Brain microvascular endothelial cell (primary cell): Measurements from ENCODE around the gene SNTG2.

Experiments
- DNase-seq: peaks from one replicate; pipeline ENCODE4 v3.0.0-alpha.2; 2020
- H3K27ac ChIP-seq: fragments of 250-450 bp; sonication (Bioruptor Pico); 2 replicates; pipeline ENCODE4 v1.5.1; 2020; ENCODE audit warnings: mild to moderate bottlenecking, moderate library complexity
- H3K27me3 ChIP-seq: fragments of 250-450 bp; sonication (Bioruptor Pico); replicated peaks from 2 replicates; pipeline ENCODE4 v1.5.1; 2020; ENCODE audit warnings: mild to moderate bottlenecking
- H3K36me3 ChIP-seq: fragments of 250-450 bp; sonication (Bioruptor Pico); replicated peaks from 2 replicates; pipeline ENCODE4 v1.5.1; 2020; ENCODE audit warnings: mild to moderate bottlenecking
- H3K4me3 ChIP-seq: 2 replicates; pipeline ENCODE4 v1.5.1; 2011; ENCODE audit warnings: low read depth, mild to moderate bottlenecking, control low read depth, low read length, moderate library complexity
- in situ Hi-C: cut with HindIII; loops from 2 replicates; pipeline ENCODE4 v1.10.0; 2017; ENCODE audit warnings: low sequenced_read_pairs, low pct_ligation_motif_present
- TF ChIP-seq, protein P1 (sequence below): IDR thresholded peaks from 2 replicates; pipeline ENCODE4 v1.5.1; 2011; ENCODE audit warnings: low read depth, mild to moderate bottlenecking, moderate library complexity, low read length, control low read depth, inconsistent platforms; ENCODE audit errors: missing control alignments

The SNTG2 gene

GRCh38 chr2:1283871-1284270 is 333.2 kb downstream of the SNTG2 start:
- H3K36me3 ChIP-seq: no peaks in the 10 kb centered on the region
- no peaks in the 10 kb centered on the region for H3K27me3 ChIP-seq
- DNase-seq: no peak
- in situ Hi-C loops: no loop called here
- no peak overlapping the region for H3K27ac ChIP-seq
- H3K4me3 ChIP-seq: no peak overlapping the region
- TF ChIP-seq, protein P1, sequence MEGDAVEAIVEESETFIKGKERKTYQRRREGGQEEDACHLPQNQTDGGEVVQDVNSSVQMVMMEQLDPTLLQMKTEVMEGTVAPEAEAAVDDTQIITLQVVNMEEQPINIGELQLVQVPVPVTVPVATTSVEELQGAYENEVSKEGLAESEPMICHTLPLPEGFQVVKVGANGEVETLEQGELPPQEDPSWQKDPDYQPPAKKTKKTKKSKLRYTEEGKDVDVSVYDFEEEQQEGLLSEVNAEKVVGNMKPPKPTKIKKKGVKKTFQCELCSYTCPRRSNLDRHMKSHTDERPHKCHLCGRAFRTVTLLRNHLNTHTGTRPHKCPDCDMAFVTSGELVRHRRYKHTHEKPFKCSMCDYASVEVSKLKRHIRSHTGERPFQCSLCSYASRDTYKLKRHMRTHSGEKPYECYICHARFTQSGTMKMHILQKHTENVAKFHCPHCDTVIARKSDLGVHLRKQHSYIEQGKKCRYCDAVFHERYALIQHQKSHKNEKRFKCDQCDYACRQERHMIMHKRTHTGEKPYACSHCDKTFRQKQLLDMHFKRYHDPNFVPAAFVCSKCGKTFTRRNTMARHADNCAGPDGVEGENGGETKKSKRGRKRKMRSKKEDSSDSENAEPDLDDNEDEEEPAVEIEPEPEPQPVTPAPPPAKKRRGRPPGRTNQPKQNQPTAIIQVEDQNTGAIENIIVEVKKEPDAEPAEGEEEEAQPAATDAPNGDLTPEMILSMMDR: no peak

DNA sequence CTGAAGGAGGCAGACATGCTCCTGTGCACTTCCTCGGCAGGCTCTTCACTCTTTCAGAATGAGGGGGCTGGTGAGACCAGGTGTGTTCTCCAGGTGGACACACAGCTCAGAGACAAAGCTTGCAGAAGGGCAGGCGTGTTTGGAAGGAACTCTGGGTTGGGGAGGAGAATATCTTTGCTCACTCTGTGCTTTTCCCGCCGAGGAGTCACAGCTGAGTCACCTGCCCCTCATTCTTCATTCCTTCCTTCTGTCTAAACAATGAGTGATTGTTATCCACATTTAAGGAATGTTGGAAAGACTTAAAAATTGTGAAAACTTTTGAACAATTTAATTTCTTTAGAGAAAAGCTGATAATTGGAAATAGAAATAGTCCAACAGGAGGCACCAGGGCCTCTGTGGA is 336.3 kb downstream of the SNTG2 start:
- in situ Hi-C loops: no loop called here
- Histone ChIP-seq H3K36me3 (no peaks in the 10 kb centered on the region), H3K4me3 (no peak overlapping the region), H3K27ac (no peak overlapping the region), H3K27me3 (no peaks in the 10 kb centered on the region)
- TF ChIP-seq, protein P1: no peak
- DNase-seq: no peak

GRCh38 chr2:1287427-1287826 is 336.8 kb downstream of the SNTG2 start:
- Histone ChIP-seq H3K27ac (no peak overlapping the region), H3K4me3 (no peak overlapping the region), H3K36me3 (no peaks in the 10 kb centered on the region), H3K27me3 (no peaks in the 10 kb centered on the region)
- TF ChIP-seq, protein P1: no peak
- DNase-seq: no peak
- in situ Hi-C loops: no loop called here

GRCh38 chr2:1294900-1295299 is 344.3 kb downstream of the SNTG2 start:
- no peaks in the 10 kb centered on the region for H3K27me3 ChIP-seq
- no peak for DNase-seq
- H3K36me3 ChIP-seq: no peaks in the 10 kb centered on the region
- TF ChIP-seq, protein P1: no peak
- H3K4me3 ChIP-seq: no peak overlapping the region
- in situ Hi-C loops: no loop called here
- no peak overlapping the region for H3K27ac ChIP-seq

DNA sequence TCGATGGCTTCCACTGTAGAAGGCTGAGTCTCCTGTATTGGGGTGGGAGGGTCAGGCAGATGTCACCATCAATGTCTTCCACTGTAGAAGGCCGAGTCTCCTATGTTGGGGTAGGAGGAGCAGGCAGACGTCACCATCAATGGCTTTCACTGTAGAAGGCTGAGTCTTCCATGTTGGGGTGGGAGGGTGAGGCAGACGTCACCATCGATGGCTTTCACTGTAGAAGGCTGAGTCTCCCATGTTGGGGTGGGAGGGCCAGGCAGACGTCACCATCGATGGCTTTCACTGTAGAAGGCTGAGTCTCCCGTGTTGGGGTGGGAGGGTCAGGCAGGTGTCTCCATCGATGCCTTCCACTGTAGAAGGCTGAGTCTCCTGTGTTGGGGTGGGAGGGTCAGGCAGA is 345.1 kb downstream of the SNTG2 start:
- TF ChIP-seq, protein P1: no peak
- no peak overlapping the region for H3K4me3 ChIP-seq
- H3K27ac ChIP-seq: no peak overlapping the region
- DNase-seq: no peak
- H3K36me3 ChIP-seq: no peaks in the 10 kb centered on the region
- in situ Hi-C loops: no loop called here
- no peaks in the 10 kb centered on the region for H3K27me3 ChIP-seq

- H3K27ac ChIP-seq: no peak overlapping the region
- no peak overlapping the region for H3K4me3 ChIP-seq
- H3K27me3 ChIP-seq: no peaks in the 10 kb centered on the region
- no peaks in the 10 kb centered on the region for H3K36me3 ChIP-seq
- DNase-seq: no peak
- TF ChIP-seq, protein P1: no peak
- in situ Hi-C loops: no loop called here
These were observed 346.9 kb downstream of the SNTG2 start for GRCh38 chr2:1297372-1298159.
